CD14-positive monocyte (primary cell): Measurements from ENCODE around the gene NEK1. TPM values are rescaled to one million over a fixed set of nuclear protein-coding genes. Genes with fewer than 3 reads are reported as not detected.

Source experiments
- DNase-seq, 3 donors: peaks; one replicate each; pipeline ENCODE4 v3.0.0-alpha.2; 2011 to 2022
- H2AFZ ChIP-seq: 2 replicates; pipeline ENCODE4 v1.6.0; 2012; ENCODE audit warnings: mild to moderate bottlenecking, low read depth, low read length, inconsistent platforms; ENCODE audit not compliant: insufficient read depth, poor library complexity, severe bottlenecking
- H3K27ac ChIP-seq, 2 donors: 1 replicate in 1 of 2; 2 replicates in 1 of 2; pipeline ENCODE4 v1.5.1; 2012 to 2013; ENCODE audit warnings: low read length in 2 of 2, control low read depth in 1 of 2, inconsistent platforms in 1 of 2, low read depth in 1 of 2, mild to moderate bottlenecking in 1 of 2
- H3K27me3 ChIP-seq, 2 donors: one replicate each; pipeline versions ENCODE4 v1.6.0 to v1.6.1; 2011 to 2013; ENCODE audit warnings: low read length in 2 of 2; ENCODE audit not compliant: control insufficient read depth in 2 of 2, insufficient read depth in 2 of 2
- H3K36me3 ChIP-seq, 2 donors: replicated peaks in 1 of 2; 1 replicate in 1 of 2; 2 replicates in 1 of 2; pipeline versions ENCODE4 v1.5.1 to v1.6.1; 2012 to 2013; ENCODE audit warnings: low read length in 2 of 2, control low read depth in 1 of 2, inconsistent platforms in 1 of 2, mild to moderate bottlenecking in 1 of 2; ENCODE audit not compliant: insufficient read depth in 2 of 2, control insufficient read depth in 1 of 2
- H3K4me1 ChIP-seq, 2 donors: 1 replicate in 1 of 2; 2 replicates in 1 of 2; pipeline versions ENCODE4 v1.5.1 to v1.6.1; 2012 to 2013; ENCODE audit warnings: low read length in 2 of 2, control low read depth in 1 of 2, inconsistent platforms in 1 of 2, mild to moderate bottlenecking in 1 of 2, moderate library complexity in 1 of 2; ENCODE audit not compliant: insufficient read depth in 2 of 2, control insufficient read depth in 1 of 2
- H3K4me2 ChIP-seq: replicated peaks from 2 replicates; pipeline ENCODE3; 2012; ENCODE audit warnings: low read length, moderate library complexity, mild to moderate bottlenecking; ENCODE audit not compliant: poor library complexity, severe bottlenecking; ENCODE audit errors: extremely low read depth
- H3K4me3 ChIP-seq, 3 experiments: fragments of 200-600 bp in 1 of 3; sonication (generic) in 1 of 3; replicated peaks in 1 of 3; 1 replicate in 2 of 3; 2 replicates in 1 of 3; pipeline ENCODE4 v1.5.1; 2011 to 2013; ENCODE audit warnings: low read length in 3 of 3, mild to moderate bottlenecking in 3 of 3, control low read depth in 2 of 3, low read depth in 2 of 3, inconsistent platforms in 1 of 3, moderate library complexity in 1 of 3
- H3K79me2 ChIP-seq: 2 replicates; pipeline ENCODE4 v1.6.0; 2012; ENCODE audit warnings: mild to moderate bottlenecking, control low read depth, inconsistent platforms, low read length, moderate library complexity; ENCODE audit not compliant: insufficient read depth
- H3K9ac ChIP-seq: 2 replicates; pipeline ENCODE4 v1.6.0; 2017; ENCODE audit warnings: low read length, mild to moderate bottlenecking; ENCODE audit not compliant: insufficient read depth, poor library complexity, severe bottlenecking
- H3K9me3 ChIP-seq, 2 donors: replicated peaks in 1 of 2; 1 replicate in 1 of 2; 2 replicates in 1 of 2; pipeline versions ENCODE4 v1.5.1 to v1.6.1; 2012 to 2013; ENCODE audit warnings: low read length in 2 of 2, control low read depth in 1 of 2; ENCODE audit not compliant: control insufficient read depth in 1 of 2, insufficient read depth in 1 of 2
- H4K20me1 ChIP-seq: 2 replicates; pipeline ENCODE4 v1.6.0; 2012; ENCODE audit warnings: mild to moderate bottlenecking, low read length, control low read depth, moderate library complexity; ENCODE audit not compliant: insufficient read depth
- H3K27ac Mint-ChIP-seq, 7 donors: one replicate each; pipeline ENCODE4 v1.8.0; 2020; ENCODE audit warnings: mild to moderate bottlenecking in 7 of 7, mixed read lengths in 7 of 7, moderate library complexity in 6 of 7, inconsistent platforms in 2 of 7
- H3K27me3 Mint-ChIP-seq, 3 donors: one replicate each; pipeline ENCODE4 v1.8.0; 2021 to 2022; ENCODE audit warnings: low read depth in 3 of 3, mild to moderate bottlenecking in 3 of 3, mixed read lengths in 3 of 3, moderate library complexity in 3 of 3, inconsistent platforms in 1 of 3
- H3K36me3 Mint-ChIP-seq, 2 donors: one replicate each; pipeline ENCODE4 v1.8.0; 2020; ENCODE audit warnings: mixed read lengths in 2 of 2, inconsistent platforms in 1 of 2, mild to moderate bottlenecking in 1 of 2
- H3K4me1 Mint-ChIP-seq: one replicate; pipeline ENCODE4 v1.8.0; 2020; ENCODE audit warnings: mild to moderate bottlenecking, mixed read lengths
- H3K4me3 Mint-ChIP-seq, 2 donors: one replicate each; pipeline ENCODE4 v1.8.0; 2020; ENCODE audit warnings: mild to moderate bottlenecking in 2 of 2, mixed read lengths in 2 of 2, moderate library complexity in 1 of 2
- H3K9me3 Mint-ChIP-seq, 7 donors: one replicate each; pipeline ENCODE4 v1.8.0; 2020 to 2022; ENCODE audit warnings: mixed read lengths in 7 of 7, mild to moderate bottlenecking in 6 of 7, moderate library complexity in 6 of 7, inconsistent platforms in 2 of 7
- WGBS: methylation state at CpG from one replicate; pipeline ENCODE4 v1.1.5; 2013; ENCODE audit warnings: missing lambda C conversion rate; ENCODE audit not compliant: insufficient coverage; 5-methylcytosine and 5-hydroxymethylcytosine counted together
- intact Hi-C, 2 donors: fragments of 100-400 bp; cut with micrococcal nuclease; formaldehyde crosslinking; loops; one replicate each; pipeline versions ENCODE4 v1.15.0 to v1.15.1; 2023
- polyA plus RNA-seq, 3 donors: library from polyadenylated mRNA; depleted of rRNA in 1 of 3; unstranded in 2 of 3; stranded (reverse) in 1 of 3; fragments of 300-500 nt in 2 of 3; fragments of >200 nt in 1 of 3; fragmentation: Illumina TruSeq in 2 of 3; gene quantifications; 1 replicate in 2 of 3; 2 replicates in 1 of 3; pipeline ENCODE4 v1.2.3, GENCODE V29; 2012 to 2021
- TF ChIP-seq, protein P1 (sequence below): fragments of 200-600 bp; IDR thresholded peaks from one replicate; pipeline ENCODE4 v1.8.0; 2022; ENCODE audit warnings: antibody characterized with exemption, mild to moderate bottlenecking

The NEK1 gene
- polyA plus RNA-seq, 3 donors, result 1.9 to 5.5 (median 2.7) TPM

DNA sequence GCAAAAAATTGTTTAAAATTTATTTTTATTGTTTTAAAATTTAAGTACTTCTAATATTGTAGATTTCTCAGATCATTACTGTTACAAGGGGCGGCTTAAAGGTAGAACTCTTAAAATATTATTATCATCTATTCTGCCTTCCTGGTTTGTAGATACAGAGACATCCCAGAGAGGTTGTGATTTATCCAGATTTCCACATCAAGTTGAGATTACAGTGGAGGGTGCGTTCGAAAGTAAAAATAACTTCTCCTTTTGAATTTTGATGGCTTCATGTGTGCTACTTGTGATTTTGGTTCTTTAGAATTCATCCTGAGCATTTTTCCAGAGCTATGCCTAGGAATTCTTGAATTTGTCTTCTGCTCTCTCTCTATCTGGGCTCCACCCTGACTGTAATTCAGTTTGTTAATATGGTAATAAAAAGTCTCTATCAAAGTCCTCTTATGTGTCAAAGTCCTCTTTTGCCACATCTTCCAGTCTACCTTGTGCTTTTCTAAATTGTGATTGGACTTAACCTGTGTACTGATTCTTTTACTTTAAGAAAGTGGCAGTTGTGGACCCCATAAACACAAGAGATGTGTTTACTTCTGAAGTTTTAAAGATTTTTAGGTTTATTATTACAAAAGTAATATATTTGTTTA is 45.2 kb upstream of the NEK1 start:
- Histone ChIP-seq H3K36me3 (peaks cover 4 to 8% of the 10 kb centered on the region in 2 donors), H3K4me2 (no peak overlapping the region), H3K27ac (peak overlapping the region in 1 of 2 donors; percentile 38), H2AFZ (no peak overlapping the region), H3K79me2 (peaks cover 25% of the 10 kb centered on the region), H3K4me3 (no peak overlapping the region), H3K9me3 (no peaks in the 10 kb centered on the region), H3K27me3 (no peaks in the 10 kb centered on the region), H3K9ac (no peak overlapping the region), H3K4me1 (peaks cover 11 to 18% of the 10 kb centered on the region in 2 donors), H4K20me1 (no peaks in the 10 kb centered on the region)
- H3K4me3 Mint-ChIP-seq, result no peak overlapping the region
- H3K27me3 Mint-ChIP-seq, result no peaks in the 10 kb centered on the region
- WGBS, result no CpG with 5 or more reads among the region's 3 CpGs
- peaks cover 29% of the 10 kb centered on the region for H3K4me1 Mint-ChIP-seq
- TF ChIP-seq, protein P1, sequence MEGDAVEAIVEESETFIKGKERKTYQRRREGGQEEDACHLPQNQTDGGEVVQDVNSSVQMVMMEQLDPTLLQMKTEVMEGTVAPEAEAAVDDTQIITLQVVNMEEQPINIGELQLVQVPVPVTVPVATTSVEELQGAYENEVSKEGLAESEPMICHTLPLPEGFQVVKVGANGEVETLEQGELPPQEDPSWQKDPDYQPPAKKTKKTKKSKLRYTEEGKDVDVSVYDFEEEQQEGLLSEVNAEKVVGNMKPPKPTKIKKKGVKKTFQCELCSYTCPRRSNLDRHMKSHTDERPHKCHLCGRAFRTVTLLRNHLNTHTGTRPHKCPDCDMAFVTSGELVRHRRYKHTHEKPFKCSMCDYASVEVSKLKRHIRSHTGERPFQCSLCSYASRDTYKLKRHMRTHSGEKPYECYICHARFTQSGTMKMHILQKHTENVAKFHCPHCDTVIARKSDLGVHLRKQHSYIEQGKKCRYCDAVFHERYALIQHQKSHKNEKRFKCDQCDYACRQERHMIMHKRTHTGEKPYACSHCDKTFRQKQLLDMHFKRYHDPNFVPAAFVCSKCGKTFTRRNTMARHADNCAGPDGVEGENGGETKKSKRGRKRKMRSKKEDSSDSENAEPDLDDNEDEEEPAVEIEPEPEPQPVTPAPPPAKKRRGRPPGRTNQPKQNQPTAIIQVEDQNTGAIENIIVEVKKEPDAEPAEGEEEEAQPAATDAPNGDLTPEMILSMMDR, result no peak
- H3K27ac Mint-ChIP-seq, result peak overlapping the region in 6 of 7 donors; percentile 3 to 85 (median 50)
- intact Hi-C loops, result loop anchor here (5.0 kb wide), 2 partner anchors 35 to 45 kb away; partner anchors contain the start of genes CLCN3 (in 1 of the 2) and NEK1 (in 1 of the 2)
- H3K36me3 Mint-ChIP-seq, result peaks cover 10 to 12% of the 10 kb centered on the region in 2 donors
- H3K9me3 Mint-ChIP-seq, result peaks cover 0 to 3% (median 0%) of the 10 kb centered on the region in 7 donors
- peak in 2 of 3 donors; percentile 44 to 50 for DNase-seq

DNA sequence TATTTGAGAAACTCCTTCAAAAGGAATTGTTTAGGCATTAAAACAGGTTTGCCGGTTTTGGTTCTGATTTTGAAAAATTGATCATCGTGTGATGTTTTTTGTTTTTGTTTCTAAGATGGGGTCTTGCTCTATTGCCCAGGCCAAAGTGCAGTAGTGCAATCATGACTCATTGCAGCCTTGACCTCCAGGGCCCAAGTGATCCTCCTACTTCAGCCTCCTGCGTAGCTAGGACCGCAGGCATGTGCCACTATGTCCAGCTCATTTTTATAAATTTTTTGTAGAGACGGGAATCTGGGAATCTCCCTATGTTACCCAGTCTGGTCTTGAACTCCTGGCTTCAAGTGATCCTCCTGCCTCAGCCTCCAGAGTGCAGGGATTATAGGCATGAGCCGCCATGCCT is 43.0 kb upstream of the NEK1 start:
- Histone ChIP-seq H3K4me2 (no peak overlapping the region), H3K4me1 (peaks cover 9 to 15% of the 10 kb centered on the region in 2 donors), H2AFZ (no peak overlapping the region), H3K4me3 (no peak overlapping the region), H3K9me3 (no peaks in the 10 kb centered on the region), H4K20me1 (no peaks in the 10 kb centered on the region), H3K36me3 (peaks cover 7 to 8% of the 10 kb centered on the region in 2 donors), H3K27me3 (no peaks in the 10 kb centered on the region), H3K9ac (no peak overlapping the region), H3K79me2 (peaks cover 25% of the 10 kb centered on the region), H3K27ac (no peak overlapping the region)
- Mint-ChIP-seq H3K27me3 (no peaks in the 10 kb centered on the region), H3K27ac (peak overlapping the region in 1 of 7 donors; percentile 42), H3K9me3 (peaks cover 0 to 3% (median 0%) of the 10 kb centered on the region in 7 donors), H3K4me1 (peaks cover 25% of the 10 kb centered on the region), H3K36me3 (peaks cover 13 to 17% of the 10 kb centered on the region in 2 donors), H3K4me3 (no peak overlapping the region)
- TF ChIP-seq, protein P1, result no peak
- no peak for DNase-seq
- intact Hi-C loops, result loop anchor here (5.0 kb wide), 2 partner anchors 33 to 43 kb away; partner anchors contain the start of genes CLCN3 (in 1 of the 2) and NEK1 (in 1 of the 2)
- WGBS, result 100% methylated on average over 4 of the region's 6 CpGs
